Ascending aorta (tissue), 2 donors: ENCODE measurements around the gene RASA3. TPM values are rescaled to one million over a fixed set of nuclear protein-coding genes. Genes with fewer than 3 reads are reported as not detected.

Experiments used
- DNase-seq, 2 donors: peaks; one replicate each; pipeline ENCODE4 v3.0.0-alpha.2; 2019; ENCODE audit warnings: low spot score in 2 of 2
- H3K27ac ChIP-seq, 2 donors: fragments of 200-600 bp; sonication (generic); one replicate each; pipeline ENCODE4 v1.5.1; 2016 to 2017; ENCODE audit warnings: mild to moderate bottlenecking in 1 of 2
- H3K27me3 ChIP-seq: fragments of 200-600 bp; sonication (generic); one replicate; pipeline ENCODE4 v1.5.1; 2017
- H3K36me3 ChIP-seq, 2 donors: fragments of 200-600 bp; sonication (generic); one replicate each; pipeline ENCODE4 v1.5.1; 2016
- H3K4me1 ChIP-seq, 2 donors: fragments of 200-600 bp; sonication (generic); one replicate each; pipeline ENCODE4 v1.5.1; 2016 to 2017; ENCODE audit warnings: mild to moderate bottlenecking in 1 of 2
- H3K4me3 ChIP-seq, 2 donors: fragments of 200-600 bp; sonication (generic); one replicate each; pipeline ENCODE4 v1.5.1; 2016 to 2017; ENCODE audit warnings: mild to moderate bottlenecking in 1 of 2
- H3K9me3 ChIP-seq, 2 donors: fragments of 200-600 bp; sonication (generic); one replicate each; pipeline ENCODE4 v1.5.1; 2016
- CTCF ChIP-seq, 3 experiments: fragments of 200-600 bp in 2 of 3; fragments of 450-650 bp in 1 of 3; sonication (generic) in 2 of 3; IDR thresholded peaks; one replicate each; pipeline ENCODE4 v1.5.1; 2016 to 2019; ENCODE audit warnings: antibody characterized with exemption in 3 of 3, mild to moderate bottlenecking in 1 of 3, moderate library complexity in 1 of 3
- intact Hi-C: fragments of 100-400 bp; cut with DNase I; formaldehyde crosslinking; loops from one replicate; pipeline ENCODE4 v1.15.1; 2023
- total RNA-seq: library from RNA; depleted of rRNA; stranded (reverse); fragments of >200 nt; gene quantifications from one replicate; pipeline ENCODE4 v1.1.0, GENCODE V29; 2016

RASA3 gene
- total RNA-seq, 1 donor from 2014 or later = 30.7 TPM

GRCh38 chr13:113977976-113978375 lies 154.4 kb downstream of the RASA3 start:
- Histone ChIP-seq H3K27ac (no peak overlapping the region), H3K4me3 (no peak overlapping the region), H3K27me3 (no peaks in the 10 kb centered on the region), H3K36me3 (peaks cover 59 to 66% of the 10 kb centered on the region in 2 donors), H3K9me3 (no peaks in the 10 kb centered on the region), H3K4me1 (peaks cover 8 to 13% of the 10 kb centered on the region in 2 donors)
- no peak for TF ChIP-seq CTCF (IDR thresholded peaks at IDR 0.05)
- intact Hi-C loops = loop anchor here (10.0 kb wide), 1 partner anchor 157 kb away; the partner anchor contains the start of gene RASA3
- no peak for DNase-seq

- Histone ChIP-seq H3K4me3 (no peak overlapping the region), H3K27me3 (no peaks in the 10 kb centered on the region), H3K36me3 (peaks cover 52 to 60% of the 10 kb centered on the region in 2 donors), H3K9me3 (no peaks in the 10 kb centered on the region), H3K4me1 (peaks cover 8 to 13% of the 10 kb centered on the region in 2 donors), H3K27ac (peak overlapping the region; percentile 34 to 75)
- TF ChIP-seq CTCF (IDR thresholded peaks at IDR 0.05) = no peak
- no peak for DNase-seq
- intact Hi-C loops = loop anchor here (10.0 kb wide), 1 partner anchor 158 kb away; the partner anchor contains the start of gene RASA3
Measured at GRCh38 chr13:113976711-113977684, 155.4 kb downstream of the RASA3 start.

- no peak for DNase-seq
- no peak overlapping the region for H3K27ac ChIP-seq
- H3K4me3 ChIP-seq = no peak overlapping the region
- no peaks in the 10 kb centered on the region for H3K27me3 ChIP-seq
- peaks cover 36 to 44% of the 10 kb centered on the region in 2 donors for H3K36me3 ChIP-seq
- intact Hi-C loops = loop anchor here (10.0 kb wide), 1 partner anchor 159 kb away; the partner anchor contains the start of gene RASA3
- H3K9me3 ChIP-seq = no peaks in the 10 kb centered on the region
- H3K4me1 ChIP-seq = peaks cover 14 to 21% of the 10 kb centered on the region in 2 donors
- TF ChIP-seq CTCF (IDR thresholded peaks at IDR 0.05) = no peak
Measured at GRCh38 chr13:113975416-113975815, 157.0 kb downstream of the RASA3 start.

GRCh38 chr13:113974304-113975281 lies 157.8 kb downstream of the RASA3 start:
- H3K27me3 ChIP-seq = no peaks in the 10 kb centered on the region
- DNase-seq = no peak
- H3K27ac ChIP-seq = no peak overlapping the region
- H3K4me3 ChIP-seq = no peak overlapping the region
- peaks cover 33 to 38% of the 10 kb centered on the region in 2 donors for H3K36me3 ChIP-seq
- peaks cover 14 to 23% of the 10 kb centered on the region in 2 donors for H3K4me1 ChIP-seq
- no peaks in the 10 kb centered on the region for H3K9me3 ChIP-seq
- intact Hi-C loops = loop anchor here (10.0 kb wide), 1 partner anchor 160 kb away; the partner anchor contains the start of gene RASA3
- TF ChIP-seq CTCF (IDR thresholded peaks at IDR 0.05) = no peak
